SK-N-SH (cell line): ENCODE measurements around the gene NDUFS3. TPM values are rescaled to one million over a fixed set of nuclear protein-coding genes. Genes with fewer than 3 reads are reported as not detected.
A peak's percentile ranks its signal among the peaks of the same experiment; 100 is the strongest.

Experiments
- CTCF ChIA-PET: fragments of 300-600, 350-600 bp; formaldehyde crosslinking; extraction: SDS; loops from one replicate; lab custom pipeline; 2021; lab: Yijun Ruan, JAX
- POLR2A ChIA-PET: fragments of 350-600 bp; sonication (Branson Sonifier 250); formaldehyde crosslinking; extraction: SDS; loops from one replicate; lab custom pipeline; 2020; ENCODE audit warnings: antibody characterized with exemption, inconsistent platforms; lab: Yijun Ruan, JAX
- DNase-seq: peaks from one replicate; pipeline ENCODE4 v3.0.0; 2012
- H2AFZ ChIP-seq: fragments of 200-600 bp; sonication (generic); 2 replicates; pipeline ENCODE4 v1.8.1; 2016; ENCODE audit warnings: antibody characterized with exemption, mild to moderate bottlenecking, low read depth
- H3F3A ChIP-seq: fragments of 200-600 bp; sonication (generic); replicated peaks from 2 replicates; pipeline ENCODE3; 2016; ENCODE audit warnings: antibody characterized with exemption, mild to moderate bottlenecking; ENCODE audit not compliant: insufficient read depth
- H3K27ac ChIP-seq, 2 experiments: fragments of 200-500 bp in 1 of 2; fragments of 200-600 bp in 1 of 2; sonication (Bioruptor generic) in 1 of 2; sonication (generic), shearing (Covaris generic) in 1 of 2; 2 replicates each; pipeline versions ENCODE4 v1.5.1 to v1.6.1; 2014 to 2016; ENCODE audit warnings: low read depth in 2 of 2, inconsistent platforms in 1 of 2, low read length in 1 of 2, mild to moderate bottlenecking in 1 of 2, mixed read lengths in 1 of 2
- H3K27me3 ChIP-seq: fragments of 200-600 bp; sonication (generic), shearing (Covaris generic); 2 replicates; pipeline ENCODE4 v1.6.1; 2016; ENCODE audit warnings: mixed run types; ENCODE audit not compliant: insufficient read depth
- H3K36me3 ChIP-seq, 2 experiments: fragments of 200-500 bp in 1 of 2; fragments of 200-600 bp in 1 of 2; sonication (Bioruptor generic) in 1 of 2; sonication (generic) in 1 of 2; replicated peaks in 1 of 2; 2 replicates each; pipeline versions ENCODE3 to v1.5.1; 2014 to 2016; ENCODE audit warnings: low read length in 1 of 2, mild to moderate bottlenecking in 1 of 2; ENCODE audit not compliant: insufficient read depth in 2 of 2, control insufficient read depth in 1 of 2
- H3K4me1 ChIP-seq, 2 experiments: fragments of 200-500 bp in 1 of 2; fragments of 200-600 bp in 1 of 2; sonication (Bioruptor generic) in 1 of 2; sonication (generic), shearing (Covaris generic) in 1 of 2; 2 replicates each; pipeline versions ENCODE4 v1.5.1 to v1.6.1; 2014 to 2016; ENCODE audit warnings: low read depth in 1 of 2, low read length in 1 of 2, mixed run types in 1 of 2; ENCODE audit not compliant: insufficient read depth in 2 of 2, control insufficient read depth in 1 of 2
- H3K4me2 ChIP-seq: fragments of 200-600 bp; sonication (generic), shearing (Covaris generic); 2 replicates; pipeline ENCODE4 v1.6.1; 2017; ENCODE audit warnings: mixed run types
- H3K4me3 ChIP-seq, 2 experiments: fragments of 200-500 bp in 1 of 2; fragments of 200-600 bp in 1 of 2; sonication (Bioruptor generic) in 1 of 2; sonication (generic), shearing (Covaris generic) in 1 of 2; 2 replicates each; pipeline versions ENCODE4 v1.5.1 to v1.8.1; 2014 to 2016; ENCODE audit warnings: low read depth in 2 of 2, inconsistent platforms in 1 of 2, low read length in 1 of 2, mild to moderate bottlenecking in 1 of 2, mixed read lengths in 1 of 2, moderate library complexity in 1 of 2
- H3K79me2 ChIP-seq: fragments of 200-600 bp; sonication (generic); 2 replicates; pipeline ENCODE4 v1.8.1; 2017; ENCODE audit warnings: mild to moderate bottlenecking; ENCODE audit not compliant: insufficient read depth
- H3K9ac ChIP-seq: fragments of 200-600 bp; sonication (generic); 2 replicates; pipeline ENCODE4 v1.6.1; 2017; ENCODE audit warnings: mixed run types
- H3K9me2 ChIP-seq: fragments of 200-600 bp; sonication (generic); 2 replicates; pipeline ENCODE4 v1.6.1; 2017; ENCODE audit warnings: mixed run types
- H3K9me3 ChIP-seq: fragments of 200-600 bp; sonication (generic); 2 replicates; pipeline ENCODE4 v1.6.1; 2017; ENCODE audit warnings: mixed run types, mild to moderate bottlenecking, moderate library complexity
- H4K20me1 ChIP-seq: fragments of 200-600 bp; sonication (generic); 2 replicates; pipeline ENCODE4 v1.6.1; 2017; ENCODE audit warnings: mild to moderate bottlenecking, mixed run types; ENCODE audit not compliant: insufficient read depth
- CHD2 ChIP-seq: fragments of 150-350 bp; IDR thresholded peaks from 2 replicates; pipeline ENCODE4 v1.6.1; 2018; ENCODE audit warnings: low read length; ENCODE audit not compliant: partially characterized antibody
- FOXJ3 ChIP-seq: sonication (generic); formaldehyde crosslinking; IDR thresholded peaks from 2 replicates; pipeline ENCODE4 v1.5.1; 2020; ENCODE audit warnings: mild to moderate bottlenecking, missing genetic modification reagents
- GATA2 ChIP-seq: sonication (generic); formaldehyde crosslinking; IDR thresholded peaks from 2 replicates; pipeline ENCODE4 v1.5.0; 2020; ENCODE audit warnings: mild to moderate bottlenecking, missing genetic modification reagents
- IRF3 ChIP-seq: fragments of 150-350 bp; IDR thresholded peaks from 2 replicates; pipeline ENCODE4 v1.6.1; 2016; ENCODE audit warnings: mild to moderate bottlenecking, low read depth, low read length
- MXI1 ChIP-seq: IDR thresholded peaks from 2 replicates; pipeline ENCODE4 v1.6.1; 2012; ENCODE audit warnings: mild to moderate bottlenecking, low read depth, low read length, improper control_type of control experiment
- RAD21 ChIP-seq: IDR thresholded peaks from 2 replicates; pipeline ENCODE4 v1.6.1; 2012; ENCODE audit warnings: mild to moderate bottlenecking, low read length
- SMC3 ChIP-seq: IDR thresholded peaks from 2 replicates; pipeline ENCODE4 v1.6.1; 2012; ENCODE audit warnings: low read depth, low read length, improper control_type of control experiment
- TAF1 ChIP-seq: IDR thresholded peaks from 2 replicates; pipeline ENCODE4 v1.6.1; 2012; ENCODE audit warnings: low read depth, mild to moderate bottlenecking, low read length, moderate library complexity, borderline replicate concordance
- TCF12 ChIP-seq: IDR thresholded peaks from 2 replicates; pipeline ENCODE4 v1.4.0; 2012
- TEAD4 ChIP-seq: IDR thresholded peaks from 2 replicates; pipeline ENCODE4 v1.4.0; 2012; ENCODE audit warnings: mild to moderate bottlenecking, borderline replicate concordance; ENCODE audit not compliant: insufficient read depth
- USF2 ChIP-seq: fragments of 150-350 bp; IDR thresholded peaks from 2 replicates; pipeline ENCODE4 v1.6.1; 2017; ENCODE audit warnings: antibody characterized with exemption, low read length, low read depth, borderline replicate concordance
- WGBS: methylation state at CpG from one replicate; pipeline ENCODE4 v1.1.6; 2017; ENCODE audit warnings: low lambda C conversion rate; 5-methylcytosine and 5-hydroxymethylcytosine counted together
- polyA plus RNA-seq, 3 experiments: library from polyadenylated mRNA; depleted of rRNA; stranded (reverse); fragments of >200 nt; gene quantifications; 2 replicates each; pipeline ENCODE4 v1.2.3, GENCODE V29; 2012
- TF ChIP-seq, protein P1 (sequence below): IDR thresholded peaks from 2 replicates; pipeline ENCODE4 v1.4.0; 2012; ENCODE audit warnings: low read depth, borderline replicate concordance
- TF ChIP-seq, protein P2 (sequence below): IDR thresholded peaks from 2 replicates; pipeline ENCODE4 v1.4.0; 2012; ENCODE audit warnings: low read depth
- TF ChIP-seq, protein P3 (sequence below): IDR thresholded peaks from 2 replicates; pipeline ENCODE4; 2012
- TF ChIP-seq, protein P4 (sequence below): fragments of 200-600 bp; sonication (generic); IDR thresholded peaks from 2 replicates; pipeline ENCODE4 v1.6.1; 2017; ENCODE audit warnings: antibody characterized with exemption, mild to moderate bottlenecking, moderate library complexity

Gene NDUFS3
- polyA plus RNA-seq, 1 of the 3 experiments (the other 2 are of a cell fraction), result 150 TPM

- 85% methylated on average over 10 of the region's 10 CpGs for WGBS
- POLR2A ChIA-PET, result no interaction called here
- H3K9ac ChIP-seq, result no peak overlapping the region
- no peak overlapping the region; a peak in 1 of 4 replicates for H3K27ac ChIP-seq
- H3K9me2 ChIP-seq, result no peaks in the 10 kb centered on the region
- H3K9me3 ChIP-seq, result no peaks in the 10 kb centered on the region
- no peak overlapping the region; a peak in 1 of 4 replicates for H3K4me3 ChIP-seq
- CTCF ChIA-PET, result no interaction called here
- H3K79me2 ChIP-seq, result peaks cover 77% of the 10 kb centered on the region
- TF ChIP-seq TAF1 (no peak), CHD2 (no peak), GATA2 (no peak), USF2 (no peak), TEAD4 (no peak), FOXJ3 (CRISPR knock-in tag) (no peak), TCF12 (no peak)
- TF ChIP-seq, protein P1, sequence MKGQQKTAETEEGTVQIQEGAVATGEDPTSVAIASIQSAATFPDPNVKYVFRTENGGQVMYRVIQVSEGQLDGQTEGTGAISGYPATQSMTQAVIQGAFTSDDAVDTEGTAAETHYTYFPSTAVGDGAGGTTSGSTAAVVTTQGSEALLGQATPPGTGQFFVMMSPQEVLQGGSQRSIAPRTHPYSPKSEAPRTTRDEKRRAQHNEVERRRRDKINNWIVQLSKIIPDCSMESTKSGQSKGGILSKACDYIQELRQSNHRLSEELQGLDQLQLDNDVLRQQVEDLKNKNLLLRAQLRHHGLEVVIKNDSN, result no peak
- TF ChIP-seq, protein P2, sequence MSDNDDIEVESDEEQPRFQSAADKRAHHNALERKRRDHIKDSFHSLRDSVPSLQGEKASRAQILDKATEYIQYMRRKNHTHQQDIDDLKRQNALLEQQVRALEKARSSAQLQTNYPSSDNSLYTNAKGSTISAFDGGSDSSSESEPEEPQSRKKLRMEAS, result no peak
- TF ChIP-seq, protein P3, sequence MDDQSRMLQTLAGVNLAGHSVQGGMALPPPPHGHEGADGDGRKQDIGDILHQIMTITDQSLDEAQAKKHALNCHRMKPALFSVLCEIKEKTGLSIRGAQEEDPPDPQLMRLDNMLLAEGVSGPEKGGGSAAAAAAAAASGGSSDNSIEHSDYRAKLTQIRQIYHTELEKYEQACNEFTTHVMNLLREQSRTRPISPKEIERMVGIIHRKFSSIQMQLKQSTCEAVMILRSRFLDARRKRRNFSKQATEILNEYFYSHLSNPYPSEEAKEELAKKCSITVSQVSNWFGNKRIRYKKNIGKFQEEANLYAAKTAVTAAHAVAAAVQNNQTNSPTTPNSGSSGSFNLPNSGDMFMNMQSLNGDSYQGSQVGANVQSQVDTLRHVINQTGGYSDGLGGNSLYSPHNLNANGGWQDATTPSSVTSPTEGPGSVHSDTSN, result no peak
- TF ChIP-seq, all 33 proteins: peak for 0
- peaks cover 25% of the 10 kb centered on the region for H3F3A ChIP-seq
- peaks cover 3 to 27% of the 10 kb centered on the region in 2 experiments; a peak in 2 of 4 replicates for H3K4me1 ChIP-seq
- peaks cover 2 to 32% of the 10 kb centered on the region in 2 experiments for H3K36me3 ChIP-seq
- no peaks in the 10 kb centered on the region for H3K27me3 ChIP-seq
- peak overlapping the region; percentile 84; the same call in 1 of the 2 replicates for H3K4me2 ChIP-seq
- H4K20me1 ChIP-seq, result peaks cover 62% of the 10 kb centered on the region
- DNase-seq, result no peak
- H2AFZ ChIP-seq, result no peak overlapping the region
Observed at GRCh38 chr11:47550288-47551047, 28.4 kb upstream of the NDUFS3 start.

GRCh38 chr11:47551086-47551485 is 27.8 kb upstream of the NDUFS3 start:
- Histone ChIP-seq H3K9me2 (no peaks in the 10 kb centered on the region), H3K9me3 (no peaks in the 10 kb centered on the region)
- TF ChIP-seq IRF3 (no peak), FOXJ3 (CRISPR knock-in tag) (no peak), GATA2 (no peak), TCF12 (no peak), MXI1 (peak; percentile 38; the same call in 1 of the 2 replicates), RAD21 (peak; percentile 35), SMC3 (no peak)
- TF ChIP-seq, protein P4, sequence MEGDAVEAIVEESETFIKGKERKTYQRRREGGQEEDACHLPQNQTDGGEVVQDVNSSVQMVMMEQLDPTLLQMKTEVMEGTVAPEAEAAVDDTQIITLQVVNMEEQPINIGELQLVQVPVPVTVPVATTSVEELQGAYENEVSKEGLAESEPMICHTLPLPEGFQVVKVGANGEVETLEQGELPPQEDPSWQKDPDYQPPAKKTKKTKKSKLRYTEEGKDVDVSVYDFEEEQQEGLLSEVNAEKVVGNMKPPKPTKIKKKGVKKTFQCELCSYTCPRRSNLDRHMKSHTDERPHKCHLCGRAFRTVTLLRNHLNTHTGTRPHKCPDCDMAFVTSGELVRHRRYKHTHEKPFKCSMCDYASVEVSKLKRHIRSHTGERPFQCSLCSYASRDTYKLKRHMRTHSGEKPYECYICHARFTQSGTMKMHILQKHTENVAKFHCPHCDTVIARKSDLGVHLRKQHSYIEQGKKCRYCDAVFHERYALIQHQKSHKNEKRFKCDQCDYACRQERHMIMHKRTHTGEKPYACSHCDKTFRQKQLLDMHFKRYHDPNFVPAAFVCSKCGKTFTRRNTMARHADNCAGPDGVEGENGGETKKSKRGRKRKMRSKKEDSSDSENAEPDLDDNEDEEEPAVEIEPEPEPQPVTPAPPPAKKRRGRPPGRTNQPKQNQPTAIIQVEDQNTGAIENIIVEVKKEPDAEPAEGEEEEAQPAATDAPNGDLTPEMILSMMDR, result peak; percentile 55
- TF ChIP-seq, all 33 proteins: peak for 3
- CTCF ChIA-PET, result interaction anchor here (1.0 to 1.9 kb wide), 4 partner anchors 13 to 98 kb away, joined by 3 to 10 read pairs (median 4); no protein-coding TSS in a partner anchor
- peak; percentile 37 for DNase-seq
- POLR2A ChIA-PET, result interaction anchor here (1.1 kb wide), 1 partner anchor 18 kb away, joined by 3 read pairs; no protein-coding TSS in a partner anchor
- peak overlapping the region; percentile 94; the same call in 1 of the 2 replicates for H3K9ac ChIP-seq
- no peak overlapping the region for H2AFZ ChIP-seq
- peak overlapping the region in 1 of 2 experiments; percentile 84; a peak in 1 of 4 replicates for H3K27ac ChIP-seq
- H3K4me3 ChIP-seq, result peak overlapping the region; percentile 63 to 88
- peak overlapping the region; percentile 84 for H3K4me2 ChIP-seq
- peaks cover 25% of the 10 kb centered on the region for H3F3A ChIP-seq
- peaks cover 3 to 27% of the 10 kb centered on the region in 2 experiments; a peak in 2 of 4 replicates for H3K4me1 ChIP-seq
- H3K36me3 ChIP-seq, result peaks cover 2 to 32% of the 10 kb centered on the region in 2 experiments
- peaks cover 71% of the 10 kb centered on the region for H3K79me2 ChIP-seq
- peaks cover 57% of the 10 kb centered on the region for H4K20me1 ChIP-seq
- no peaks in the 10 kb centered on the region for H3K27me3 ChIP-seq
